GM21576 (cell line): ENCODE results near the gene CLSTN1.
A peak's percentile ranks its signal among the peaks of the same experiment; 100 is the strongest.

Experiments used
- ATAC-seq: cut with Tn5 transposase; IDR thresholded peaks from one replicate; pipeline ENCODE4 v1.9.1; 2021; ENCODE audit warnings: mild to moderate bottlenecking, moderate library complexity; ENCODE audit not compliant: unreplicated experiment

CLSTN1 gene

GRCh38 chr1:9823943-9824701 is at the start of gene CLSTN1:
Gene CLSTN1 (minus strand): TSS chr1:9823965. CDS start chr1:9823733, 232 bp downstream.
- ATAC-seq = no peak

GRCh38 chr1:9873385-9873784 is 49.6 kb upstream of the CLSTN1 start:
- ATAC-seq = no peak

- no peak for ATAC-seq
Observed at GRCh38 chr1:9872430-9873165, 48.8 kb upstream of the CLSTN1 start.

GRCh38 chr1:9871707-9872425 is 48.1 kb upstream of the CLSTN1 start:
- no peak for ATAC-seq

- no peak for ATAC-seq
Observed at GRCh38 chr1:9871021-9871420, 47.3 kb upstream of the CLSTN1 start.

GRCh38 chr1:9870572-9870971 is 46.8 kb upstream of the CLSTN1 start:
- ATAC-seq = no peak

- no peak for ATAC-seq
Observed at GRCh38 chr1:9869831-9870251, 46.1 kb upstream of the CLSTN1 start.

GRCh38 chr1:9868244-9868590 is 44.5 kb upstream of the CLSTN1 start:
- ATAC-seq = no peak

GRCh38 chr1:9867408-9868243 is 43.9 kb upstream of the CLSTN1 start:
- peak; percentile 69 for ATAC-seq

GRCh38 chr1:9866836-9867235 is 43.1 kb upstream of the CLSTN1 start:
- no peak for ATAC-seq

GRCh38 chr1:9865724-9866123 is 42.0 kb upstream of the CLSTN1 start:
- no peak for ATAC-seq

- no peak for ATAC-seq
Observed at GRCh38 chr1:9863371-9863770, 39.6 kb upstream of the CLSTN1 start.

- no peak for ATAC-seq
Observed at GRCh38 chr1:9861360-9861759, 37.6 kb upstream of the CLSTN1 start.

- ATAC-seq = no peak
Observed at GRCh38 chr1:9860887-9861286, 37.1 kb upstream of the CLSTN1 start.

GRCh38 chr1:9859281-9860014 is 35.7 kb upstream of the CLSTN1 start:
- no peak for ATAC-seq

- no peak for ATAC-seq
Observed at GRCh38 chr1:9858293-9859035, 34.7 kb upstream of the CLSTN1 start.

- no peak for ATAC-seq
Observed at GRCh38 chr1:9855186-9855585, 31.4 kb upstream of the CLSTN1 start.

GRCh38 chr1:9853249-9853595 is 29.5 kb upstream of the CLSTN1 start:
- no peak for ATAC-seq

- ATAC-seq = no peak
Observed at GRCh38 chr1:9852410-9853248, 28.9 kb upstream of the CLSTN1 start.
